BJ (cell line): Measurements from ENCODE around the gene RFTN1. TPM values are rescaled to one million over a fixed set of nuclear protein-coding genes. Genes with fewer than 3 reads are reported as not detected.
A peak's percentile ranks its signal among the peaks of the same experiment; 100 is the strongest.

Source experiments
- CTCF ChIA-PET: fragments of 350-600 bp; formaldehyde crosslinking; extraction: SDS; loops from one replicate; lab custom pipeline; 2021; ENCODE audit warnings: antibody characterized with exemption, inconsistent platforms; lab: Yijun Ruan, JAX
- POLR2A ChIA-PET: fragments of 300-600 bp; sonication (Branson Sonifier 250); formaldehyde crosslinking; extraction: SDS; loops from one replicate; lab custom pipeline; 2021; ENCODE audit warnings: antibody characterized with exemption; lab: Charles Lee
- DNase-seq: peaks from one replicate; pipeline ENCODE4 v3.0.0-alpha.2; 2011; ENCODE audit warnings: low read depth
- H3K27me3 ChIP-seq: 2 replicates; pipeline ENCODE4 v1.6.0; 2011; ENCODE audit warnings: low read length; ENCODE audit not compliant: control insufficient read depth, insufficient read depth
- H3K36me3 ChIP-seq: 2 replicates; pipeline ENCODE4 v1.5.1; 2011; ENCODE audit warnings: low read length; ENCODE audit not compliant: control insufficient read depth, insufficient read depth
- H3K4me3 ChIP-seq: 2 replicates; pipeline ENCODE4 v1.5.1; 2011; ENCODE audit warnings: low read depth, mild to moderate bottlenecking, control low read depth, low read length
- CTCF ChIP-seq: IDR thresholded peaks from 2 replicates; pipeline ENCODE4 v1.5.1; 2011; ENCODE audit warnings: low read depth, mild to moderate bottlenecking, control low read depth, inconsistent platforms, low read length, moderate library complexity; ENCODE audit not compliant: insufficient read depth
- polyA plus RNA-seq: library from polyadenylated mRNA; depleted of rRNA; stranded (reverse); fragments of >200 nt; gene quantifications from 2 replicates; pipeline ENCODE4 v1.2.3, GENCODE V29; 2011

Gene RFTN1
- polyA plus RNA-seq, 1 experiment, result 49.0 TPM

- ChIA-PET POLR2A (no interaction called here), CTCF (interaction anchor here (1.1 kb wide), 1 partner anchor 13 kb away, joined by 5 read pairs; no protein-coding TSS in a partner anchor)
- no peaks in the 10 kb centered on the region for H3K27me3 ChIP-seq
- H3K4me3 ChIP-seq, result no peak overlapping the region
- DNase-seq, result no peak
- peaks cover 22% of the 10 kb centered on the region for H3K36me3 ChIP-seq
- 0 out of 2 replicates have a peak, but pooled peaks have one; percentile 20 for TF ChIP-seq CTCF
Observed at GRCh38 chr3:16319307-16319706, 194.2 kb downstream of the RFTN1 start.

GRCh38 chr3:16318176-16318575, 195.3 kb downstream of the RFTN1 start:
- POLR2A ChIA-PET, result no interaction called here
- no peaks in the 10 kb centered on the region for H3K27me3 ChIP-seq

GRCh38 chr3:16317561-16317945, 195.9 kb downstream of the RFTN1 start:
- CTCF ChIA-PET, result interaction anchor here (1.2 to 1.7 kb wide), 3 partner anchors 14 to 196 kb away, joined by 3 to 6 read pairs (median 3); partner anchors contain the start of gene RFTN1
- peaks cover 19% of the 10 kb centered on the region for H3K36me3 ChIP-seq
- no peak overlapping the region for H3K4me3 ChIP-seq
- POLR2A ChIA-PET, result interaction anchor here (0.6 kb wide), 1 partner anchor 21 kb away, joined by 5 read pairs; no protein-coding TSS in a partner anchor
- TF ChIP-seq CTCF, result no peak
- no peak for DNase-seq
- H3K27me3 ChIP-seq, result no peaks in the 10 kb centered on the region

More at GRCh38 chr3:16318176-16318575, 195.3 kb downstream of the RFTN1 start:
- TF ChIP-seq CTCF, result no peak
- Histone ChIP-seq H3K36me3 (peaks cover 22% of the 10 kb centered on the region), H3K4me3 (no peak overlapping the region)
- CTCF ChIA-PET, result interaction anchor here (1.1 to 1.2 kb wide), 2 partner anchors 14 to 15 kb away, joined by 3 to 5 read pairs; no protein-coding TSS in a partner anchor
- DNase-seq, result no peak

GRCh38 chr3:16316847-16317560, 196.5 kb downstream of the RFTN1 start:
- Histone ChIP-seq H3K36me3 (peaks cover 15% of the 10 kb centered on the region), H3K4me3 (no peak overlapping the region), H3K27me3 (no peaks in the 10 kb centered on the region)
- no peak for TF ChIP-seq CTCF
- ChIA-PET POLR2A (interaction anchor here (0.6 kb wide), 1 partner anchor 21 kb away, joined by 5 read pairs; no protein-coding TSS in a partner anchor), CTCF (interaction anchor here (0.6 to 1.7 kb wide), 5 partner anchors 14 to 197 kb away, joined by 3 to 6 read pairs (median 3); partner anchors contain the start of gene RFTN1)
- no peak for DNase-seq

GRCh38 chr3:16316396-16316795, 197.1 kb downstream of the RFTN1 start:
- H3K4me3 ChIP-seq, result no peak overlapping the region
- no peak for TF ChIP-seq CTCF
- DNase-seq, result no peak
- no peaks in the 10 kb centered on the region for H3K27me3 ChIP-seq
- peaks cover 13% of the 10 kb centered on the region for H3K36me3 ChIP-seq
- POLR2A ChIA-PET, result no interaction called here
- CTCF ChIA-PET, result interaction anchor here (0.6 to 1.7 kb wide), 4 partner anchors 18 to 197 kb away, joined by 3 to 6 read pairs (median 3); partner anchors contain the start of gene RFTN1
